HepG2 (cell line): ENCODE data around the gene CCM2. TPM values are rescaled to one million over a fixed set of nuclear protein-coding genes. Genes with fewer than 3 reads are reported as not detected.
A peak's percentile ranks its signal among the peaks of the same experiment; 100 is the strongest.

Source experiments
- CENPX ChIP-seq: sonication (generic); formaldehyde crosslinking; IDR thresholded peaks from 2 replicates; pipeline ENCODE4 v1.9.0; 2021; ENCODE audit warnings: mild to moderate bottlenecking, missing genetic modification reagents, moderate library complexity
- FOXP1 ChIP-seq, 2 experiments: fragments of 450-650 bp in 1 of 2; IDR thresholded peaks; 2 replicates each; pipeline ENCODE4 v1.6.1; 2017 to 2018; ENCODE audit warnings: antibody characterized with exemption in 1 of 2
- GLI4 ChIP-seq: sonication (generic); formaldehyde crosslinking; IDR thresholded peaks from 2 replicates; pipeline ENCODE4 v1.5.1; 2020; ENCODE audit warnings: missing genetic modification reagents, mild to moderate bottlenecking, moderate library complexity, borderline replicate concordance
- KDM5A ChIP-seq: fragments of 200-600 bp; sonication (generic); IDR thresholded peaks from 2 replicates; pipeline ENCODE4 v1.7.0; 2018; ENCODE audit warnings: antibody characterized with exemption, mild to moderate bottlenecking, low read length, borderline replicate concordance
- NCOA5 ChIP-seq: sonication (generic); formaldehyde crosslinking; IDR thresholded peaks from 2 replicates; pipeline ENCODE4 v1.4.0; 2020; ENCODE audit warnings: missing genetic modification reagents
- NRL ChIP-seq: sonication (generic); formaldehyde crosslinking; IDR thresholded peaks from 2 replicates; pipeline ENCODE4 v1.5.0; 2020; ENCODE audit warnings: missing genetic modification reagents, mild to moderate bottlenecking, moderate library complexity, borderline replicate concordance
- RCOR2 ChIP-seq: IDR thresholded peaks from 2 replicates; pipeline ENCODE4 v1.6.1; 2016; ENCODE audit warnings: missing biosample characterization, missing genetic modification reagents
- RXRB ChIP-seq: IDR thresholded peaks from 2 replicates; pipeline ENCODE4 v1.6.1; 2016; ENCODE audit warnings: borderline replicate concordance, missing genetic modification reagents, missing compliant biosample characterization
- SCMH1 ChIP-seq: sonication (generic); formaldehyde crosslinking; IDR thresholded peaks from 2 replicates; pipeline ENCODE4 v1.9.0; 2021; ENCODE audit warnings: missing genetic modification reagents, mild to moderate bottlenecking, borderline replicate concordance
- ZBTB20 ChIP-seq: sonication (generic); formaldehyde crosslinking; IDR thresholded peaks from 2 replicates; pipeline ENCODE4 v1.8.1; 2023; ENCODE audit warnings: missing genetic modification reagents, low read depth, mild to moderate bottlenecking, borderline replicate concordance
- ZMYM3 ChIP-seq: sonication (generic); formaldehyde crosslinking; IDR thresholded peaks from 2 replicates; pipeline ENCODE4 v1.5.1; 2020; ENCODE audit warnings: mild to moderate bottlenecking, missing genetic modification reagents
- ZNF225 ChIP-seq: sonication (generic); formaldehyde crosslinking; IDR thresholded peaks from 2 replicates; pipeline ENCODE4 v1.4.0; 2020; ENCODE audit warnings: mild to moderate bottlenecking, missing genetic modification reagents
- ZNF24 ChIP-seq: fragments of 450-650 bp; IDR thresholded peaks from 2 replicates; pipeline ENCODE4 v1.6.1; 2017; ENCODE audit warnings: antibody characterized with exemption, mild to moderate bottlenecking
- ZNF441 ChIP-seq: sonication (generic); formaldehyde crosslinking; IDR thresholded peaks from 2 replicates; pipeline ENCODE4 v1.7.0; 2021; ENCODE audit warnings: missing genetic modification reagents, borderline replicate concordance
- ZNF510 ChIP-seq: sonication (generic); formaldehyde crosslinking; IDR thresholded peaks from 2 replicates; pipeline ENCODE4 v1.4.0; 2020; ENCODE audit warnings: low read depth, mild to moderate bottlenecking, missing genetic modification reagents
- polyA plus RNA-seq, 8 experiments: library from polyadenylated mRNA; depleted of rRNA in 3 of 8; stranded (reverse) in 7 of 8; unstranded in 1 of 8; fragments of >200 nt; fragmentation: Illumina TruSeq in 4 of 8; extraction: Trizol in 4 of 8; gene quantifications; 2 replicates each; pipeline versions ENCODE4 v1.2.1 to v1.2.3, GENCODE V29; 2011 to 2016; ENCODE audit warnings: low read depth in 4 of 8, missing spikeins in 1 of 8, mixed read lengths in 1 of 8; ENCODE audit not compliant: insufficient read depth in 1 of 8
- total RNA-seq, 5 experiments: library from RNA; depleted of rRNA; stranded (reverse); fragments of >200 nt; fragmentation: Illumina TruSeq; extraction: Trizol; gene quantifications; 2 replicates each; pipeline ENCODE4 v1.2.3, GENCODE V29; 2016; ENCODE audit warnings: low read depth in 1 of 5
- TF ChIP-seq, protein P1 (sequence below): sonication (generic); formaldehyde crosslinking; IDR thresholded peaks from 2 replicates; pipeline ENCODE4 v1.4.0; 2020; ENCODE audit warnings: missing genetic modification reagents
- TF ChIP-seq, protein P2 (sequence below): sonication (generic); formaldehyde crosslinking; IDR thresholded peaks from 2 replicates; pipeline ENCODE4 v1.9.0; 2021; ENCODE audit warnings: missing genetic modification reagents, mild to moderate bottlenecking, borderline replicate concordance
- TF ChIP-seq, protein P3 (sequence below): sonication (generic); formaldehyde crosslinking; IDR thresholded peaks from 2 replicates; pipeline ENCODE4 v1.8.0; 2022; ENCODE audit warnings: mild to moderate bottlenecking, missing genetic modification reagents
- TF ChIP-seq, protein P4 (sequence below): sonication (generic); formaldehyde crosslinking; IDR thresholded peaks from 2 replicates; pipeline ENCODE4 v1.5.0; 2020; ENCODE audit warnings: missing genetic modification reagents
- TF ChIP-seq, protein P5 (sequence below): sonication (generic); formaldehyde crosslinking; IDR thresholded peaks from 2 replicates; pipeline ENCODE4 v1.5.1; 2020; ENCODE audit warnings: missing genetic modification reagents, mild to moderate bottlenecking, borderline replicate concordance

Gene CCM2
- total and polyA plus RNA-seq, 2 of the 13 experiments (the other 11 are each of a cell fraction or from before 2014, with no cell fraction given), result 13.7 to 15.8 TPM

DNA sequence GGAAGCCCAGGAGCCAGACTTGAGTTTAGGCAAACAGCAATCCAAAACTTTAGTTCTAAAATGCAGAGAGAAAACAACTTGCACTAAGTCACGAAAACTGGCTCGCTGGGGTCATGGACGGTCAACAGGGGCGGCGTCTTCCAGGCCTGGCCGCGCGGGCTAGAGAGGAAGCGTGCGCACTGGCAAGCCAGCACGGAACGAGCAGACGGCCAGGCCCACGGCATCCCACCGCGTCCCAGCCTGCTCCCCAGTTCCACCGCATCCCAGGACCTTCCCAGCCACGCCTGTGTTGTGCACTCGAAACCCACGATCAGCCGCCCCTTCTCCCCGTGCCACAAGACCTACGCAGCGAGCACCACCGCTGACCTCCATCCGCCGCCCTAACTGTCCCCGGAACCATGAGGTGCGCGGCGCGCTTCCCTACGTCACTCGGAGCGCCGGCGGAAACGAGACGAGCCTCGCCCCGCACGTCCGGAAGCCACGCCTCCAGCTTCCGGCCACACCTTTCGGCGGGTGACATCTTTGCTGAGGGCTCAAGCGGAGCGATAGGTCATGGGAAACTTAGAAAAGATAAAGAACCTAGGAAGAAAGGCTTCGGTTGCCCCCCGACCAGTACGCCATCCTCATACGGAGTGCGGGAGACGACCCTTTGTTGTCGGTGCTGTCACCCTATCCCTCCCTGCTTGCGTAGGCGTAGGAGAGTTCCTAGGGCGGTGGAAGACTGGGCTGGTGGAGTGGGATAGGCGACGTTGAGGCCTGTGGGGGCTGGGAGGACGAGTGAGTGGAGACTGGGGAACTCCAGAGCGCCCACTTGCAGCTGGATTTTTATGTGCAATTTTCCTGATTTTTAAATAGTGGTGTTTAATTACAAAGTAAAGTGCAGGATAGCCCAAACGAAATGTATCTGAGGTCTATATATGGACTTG is 111.6 kb downstream of the CCM2 start, which contains the start of gene TBRG4 (continued):
- TF ChIP-seq, protein P1, sequence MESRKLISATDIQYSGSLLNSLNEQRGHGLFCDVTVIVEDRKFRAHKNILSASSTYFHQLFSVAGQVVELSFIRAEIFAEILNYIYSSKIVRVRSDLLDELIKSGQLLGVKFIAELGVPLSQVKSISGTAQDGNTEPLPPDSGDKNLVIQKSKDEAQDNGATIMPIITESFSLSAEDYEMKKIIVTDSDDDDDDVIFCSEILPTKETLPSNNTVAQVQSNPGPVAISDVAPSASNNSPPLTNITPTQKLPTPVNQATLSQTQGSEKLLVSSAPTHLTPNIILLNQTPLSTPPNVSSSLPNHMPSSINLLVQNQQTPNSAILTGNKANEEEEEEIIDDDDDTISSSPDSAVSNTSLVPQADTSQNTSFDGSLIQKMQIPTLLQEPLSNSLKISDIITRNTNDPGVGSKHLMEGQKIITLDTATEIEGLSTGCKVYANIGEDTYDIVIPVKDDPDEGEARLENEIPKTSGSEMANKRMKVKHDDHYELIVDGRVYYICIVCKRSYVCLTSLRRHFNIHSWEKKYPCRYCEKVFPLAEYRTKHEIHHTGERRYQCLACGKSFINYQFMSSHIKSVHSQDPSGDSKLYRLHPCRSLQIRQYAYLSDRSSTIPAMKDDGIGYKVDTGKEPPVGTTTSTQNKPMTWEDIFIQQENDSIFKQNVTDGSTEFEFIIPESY (CRISPR knock-in tag), result no peak; the same call in 1 of the 2 replicates
- TF ChIP-seq CENPX (CRISPR knock-in tag), result no peak
- TF ChIP-seq ZNF225 (CRISPR knock-in tag), result peak; percentile 98
- peak; percentile 77 for TF ChIP-seq RXRB
- peak; percentile 79; the same call in 1 of the 2 replicates for TF ChIP-seq ZBTB20
- TF ChIP-seq ZNF24, result no peak
- TF ChIP-seq ZNF441 (CRISPR knock-in tag), result peak; percentile 97
- peak; percentile 97 for TF ChIP-seq ZNF510 (CRISPR knock-in tag)
- TF ChIP-seq, protein P2, sequence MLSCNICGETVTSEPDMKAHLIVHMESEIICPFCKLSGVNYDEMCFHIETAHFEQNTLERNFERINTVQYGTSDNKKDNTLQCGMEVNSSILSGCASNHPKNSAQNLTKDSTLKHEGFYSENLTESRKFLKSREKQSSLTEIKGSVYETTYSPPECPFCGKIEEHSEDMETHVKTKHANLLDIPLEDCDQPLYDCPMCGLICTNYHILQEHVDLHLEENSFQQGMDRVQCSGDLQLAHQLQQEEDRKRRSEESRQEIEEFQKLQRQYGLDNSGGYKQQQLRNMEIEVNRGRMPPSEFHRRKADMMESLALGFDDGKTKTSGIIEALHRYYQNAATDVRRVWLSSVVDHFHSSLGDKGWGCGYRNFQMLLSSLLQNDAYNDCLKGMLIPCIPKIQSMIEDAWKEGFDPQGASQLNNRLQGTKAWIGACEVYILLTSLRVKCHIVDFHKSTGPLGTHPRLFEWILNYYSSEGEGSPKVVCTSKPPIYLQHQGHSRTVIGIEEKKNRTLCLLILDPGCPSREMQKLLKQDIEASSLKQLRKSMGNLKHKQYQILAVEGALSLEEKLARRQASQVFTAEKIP (CRISPR knock-in tag), result no peak
- TF ChIP-seq, protein P3, sequence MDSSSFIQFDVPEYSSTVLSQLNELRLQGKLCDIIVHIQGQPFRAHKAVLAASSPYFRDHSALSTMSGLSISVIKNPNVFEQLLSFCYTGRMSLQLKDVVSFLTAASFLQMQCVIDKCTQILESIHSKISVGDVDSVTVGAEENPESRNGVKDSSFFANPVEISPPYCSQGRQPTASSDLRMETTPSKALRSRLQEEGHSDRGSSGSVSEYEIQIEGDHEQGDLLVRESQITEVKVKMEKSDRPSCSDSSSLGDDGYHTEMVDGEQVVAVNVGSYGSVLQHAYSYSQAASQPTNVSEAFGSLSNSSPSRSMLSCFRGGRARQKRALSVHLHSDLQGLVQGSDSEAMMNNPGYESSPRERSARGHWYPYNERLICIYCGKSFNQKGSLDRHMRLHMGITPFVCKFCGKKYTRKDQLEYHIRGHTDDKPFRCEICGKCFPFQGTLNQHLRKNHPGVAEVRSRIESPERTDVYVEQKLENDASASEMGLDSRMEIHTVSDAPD (CRISPR knock-in tag), result no peak
- peak; percentile 98 for TF ChIP-seq NRL (CRISPR knock-in tag)
- no peak for TF ChIP-seq RCOR2 (CRISPR knock-in tag)
- TF ChIP-seq ZMYM3 (CRISPR knock-in tag), result no peak
- TF ChIP-seq, protein P4, sequence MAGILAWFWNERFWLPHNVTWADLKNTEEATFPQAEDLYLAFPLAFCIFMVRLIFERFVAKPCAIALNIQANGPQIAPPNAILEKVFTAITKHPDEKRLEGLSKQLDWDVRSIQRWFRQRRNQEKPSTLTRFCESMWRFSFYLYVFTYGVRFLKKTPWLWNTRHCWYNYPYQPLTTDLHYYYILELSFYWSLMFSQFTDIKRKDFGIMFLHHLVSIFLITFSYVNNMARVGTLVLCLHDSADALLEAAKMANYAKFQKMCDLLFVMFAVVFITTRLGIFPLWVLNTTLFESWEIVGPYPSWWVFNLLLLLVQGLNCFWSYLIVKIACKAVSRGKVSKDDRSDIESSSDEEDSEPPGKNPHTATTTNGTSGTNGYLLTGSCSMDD (CRISPR knock-in tag), result no peak
- TF ChIP-seq, protein P5, sequence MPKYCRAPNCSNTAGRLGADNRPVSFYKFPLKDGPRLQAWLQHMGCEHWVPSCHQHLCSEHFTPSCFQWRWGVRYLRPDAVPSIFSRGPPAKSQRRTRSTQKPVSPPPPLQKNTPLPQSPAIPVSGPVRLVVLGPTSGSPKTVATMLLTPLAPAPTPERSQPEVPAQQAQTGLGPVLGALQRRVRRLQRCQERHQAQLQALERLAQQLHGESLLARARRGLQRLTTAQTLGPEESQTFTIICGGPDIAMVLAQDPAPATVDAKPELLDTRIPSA (CRISPR knock-in tag), result peak; percentile 93; the same call in 1 of the 2 replicates
- TF ChIP-seq NCOA5 (CRISPR knock-in tag), result no peak
- no peak for TF ChIP-seq SCMH1 (CRISPR knock-in tag)
- no peak for TF ChIP-seq GLI4 (CRISPR knock-in tag)
- peak; percentile 92; the same call in 1 of the 2 replicates for TF ChIP-seq KDM5A
- TF ChIP-seq FOXP1 (IDR thresholded peaks at IDR 0.05), result no peak
- TF ChIP-seq FOXP1 (CRISPR knock-in tag; IDR thresholded peaks at IDR 0.05), result no peak
